ENCODE data around the gene PBRM1.

Gene PBRM1

GRCh38 chr3:52502808-52503350 lies 182.8 kb downstream of the PBRM1 start:
- DNase-seq = no peak

GRCh38 chr3:52502001-52502400 lies 183.7 kb downstream of the PBRM1 start:
- no peak for DNase-seq

GRCh38 chr3:52501046-52501445 lies 184.7 kb downstream of the PBRM1 start:
- no peak for DNase-seq

GRCh38 chr3:52498137-52499054 lies 187.3 kb downstream of the PBRM1 start:
- no peak for DNase-seq

- no peak for DNase-seq
These were observed 189.7 kb downstream of the PBRM1 start for GRCh38 chr3:52495777-52496602.

Measured in islet precursor cell (in vitro differentiated cells).